NCI-H2196 (cell line): Measurements from ENCODE around the gene PDHX.
"Not testable (repeated sequence)": the region's sequence is repeated elsewhere in the genome, so short reads cannot be mapped to it uniquely, and the experiment has no call there.

Experiments used
- DNase-seq: peaks from one replicate; lab custom pipeline; 2025; ENCODE audit not compliant: unreplicated experiment; lab: John Stamatoyannopoulos, UW

PDHX gene

DNA sequence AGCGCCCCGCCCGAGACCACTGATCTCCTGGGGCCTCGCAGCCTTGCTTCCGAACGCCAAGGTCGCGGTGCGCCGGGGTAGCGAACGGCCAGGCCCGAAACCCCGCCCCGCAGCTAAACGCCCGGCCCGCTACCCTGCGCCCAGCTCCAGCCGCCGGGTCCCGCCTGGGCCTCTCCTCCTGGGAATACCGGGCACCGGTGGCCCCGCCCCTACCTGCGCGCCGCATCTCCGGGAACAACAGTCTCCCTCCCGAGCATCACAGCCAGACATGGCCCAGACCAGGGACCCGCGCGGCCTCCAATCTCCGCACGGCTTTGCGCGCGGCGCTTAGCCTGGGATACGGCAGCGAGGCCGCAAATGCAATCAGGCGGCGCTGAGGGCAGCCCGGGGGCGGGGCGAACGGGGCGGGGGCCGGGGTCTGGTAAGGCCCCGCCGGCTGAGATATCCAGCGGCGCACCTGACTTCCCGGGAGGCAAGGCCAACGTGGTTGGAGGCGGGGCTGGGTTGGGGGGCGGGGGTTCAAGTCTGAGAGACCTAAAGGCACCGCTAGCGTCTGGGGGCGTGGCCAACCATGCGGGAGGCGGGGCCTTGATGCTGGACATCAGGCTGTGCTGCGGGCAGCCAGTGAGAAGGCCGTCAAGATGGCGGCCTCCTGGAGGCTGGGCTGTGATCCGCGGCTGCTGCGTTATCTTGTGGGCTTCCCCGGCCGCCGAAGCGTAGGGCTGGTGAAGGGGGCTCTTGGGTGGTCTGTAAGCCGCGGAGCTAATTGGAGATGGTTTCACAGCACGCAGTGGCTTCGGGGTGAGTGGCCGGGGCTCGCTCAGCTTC is at the start of gene PDHX, which contains the start of gene APIP:
Gene PDHX, plus strand, starts transcription at position 604 of the 828 bp plus-strand sequence. Its CDS starts 38 bp downstream, at position 642.
Gene APIP, minus strand, starts transcription at position 365 of the 828 bp plus-strand sequence. Its CDS starts 95 bp downstream, at position 270.
- DNase-seq, result peak; percentile 99

DNA sequence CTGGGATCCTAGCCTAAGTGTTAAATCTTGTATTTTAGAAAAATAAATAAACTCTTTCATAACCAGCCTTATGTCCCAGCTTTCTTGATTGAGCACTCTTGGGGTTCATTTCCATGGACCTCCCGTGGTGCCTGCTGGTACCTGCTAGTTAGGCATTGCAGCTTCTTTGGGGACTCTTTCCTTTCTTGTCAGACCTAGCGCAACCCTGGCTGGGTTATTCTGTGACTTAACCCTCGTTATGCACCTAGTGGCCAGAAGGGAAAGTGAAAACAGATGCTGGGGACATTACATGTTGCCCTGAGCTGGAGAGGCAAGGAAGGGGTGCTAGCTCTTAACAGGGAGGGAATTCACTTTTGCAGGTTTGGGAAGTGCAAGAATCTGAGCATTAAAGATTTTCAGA is 47.0 kb upstream of the PDHX start:
- DNase-seq, result no peak

DNA sequence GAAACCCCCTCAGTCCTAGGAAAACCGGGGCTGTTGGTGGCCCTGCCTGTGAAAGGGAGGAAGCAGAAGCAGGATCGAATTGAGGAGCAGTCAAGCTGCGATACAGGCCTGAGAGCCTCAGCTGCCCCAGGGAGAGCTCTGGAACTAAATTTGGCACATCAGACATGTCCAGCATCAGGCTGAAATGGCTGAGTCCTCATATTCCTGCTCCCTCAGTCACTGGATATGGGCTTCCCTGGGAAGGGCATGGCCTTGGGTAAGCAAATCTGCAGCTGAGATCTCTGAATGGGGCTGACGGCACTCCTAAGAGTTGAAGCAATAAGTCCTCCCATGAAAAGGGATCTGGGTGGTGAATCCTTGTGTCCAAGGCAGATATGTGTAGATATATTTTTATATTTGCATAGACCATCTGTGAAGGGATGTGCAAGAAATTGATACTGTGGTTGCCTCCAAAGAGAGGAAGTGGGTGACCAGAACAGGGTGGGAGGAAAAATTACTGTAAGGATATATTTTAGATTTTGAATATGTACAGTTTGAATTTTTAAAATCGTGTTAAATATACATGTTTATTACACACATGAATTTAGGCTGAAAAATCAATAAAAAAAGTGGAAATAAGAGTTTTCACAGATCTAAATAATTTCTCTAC is 45.7 kb upstream of the PDHX start:
- no peak for DNase-seq

DNA sequence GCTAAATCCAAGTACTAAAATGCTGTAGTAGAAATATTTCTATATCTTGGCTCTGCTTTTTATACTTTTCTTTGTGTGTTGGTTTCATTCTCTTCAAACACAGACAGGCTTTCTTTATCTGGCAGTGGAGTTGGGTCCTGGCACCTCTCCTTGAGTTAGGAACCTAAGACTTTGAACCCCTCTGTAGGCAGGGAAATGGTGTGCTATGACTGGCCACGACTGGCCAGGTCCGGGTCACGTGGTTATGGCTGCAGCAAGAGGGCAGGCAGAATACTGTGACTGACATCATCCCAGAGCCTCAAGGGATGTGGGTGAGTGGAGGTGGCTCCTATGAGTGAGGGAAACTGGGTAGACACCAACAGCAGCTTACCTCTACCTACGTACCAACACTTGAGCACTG is 42.2 kb upstream of the PDHX start:
- no peak for DNase-seq

DNA sequence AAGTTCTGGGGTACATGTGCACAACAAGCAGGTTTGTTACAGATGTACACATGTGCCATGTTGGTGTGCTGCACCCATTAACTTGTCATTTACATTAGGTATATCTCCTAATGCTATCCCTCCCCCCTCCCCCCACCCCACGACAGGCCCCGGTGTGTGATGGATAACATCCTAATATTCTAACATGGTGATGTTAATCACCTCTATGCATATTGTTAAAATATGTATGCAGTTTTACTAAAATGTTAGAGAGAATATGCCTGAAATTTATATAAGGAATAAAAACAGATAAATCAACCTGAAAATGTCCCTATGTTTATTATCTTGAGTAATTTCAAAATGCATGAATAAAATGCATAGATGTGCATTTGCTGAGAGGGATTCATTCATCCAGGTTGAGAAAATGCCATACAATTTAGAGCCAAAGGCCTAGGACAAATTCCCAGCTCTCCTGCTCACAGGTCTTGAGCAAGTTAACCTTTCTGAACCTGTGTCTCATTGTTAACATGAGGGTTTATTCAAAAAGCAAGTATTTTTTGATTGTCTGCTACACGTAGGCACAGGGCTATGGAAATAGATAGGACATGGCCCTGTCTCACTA is 38.9 kb upstream of the PDHX start:
- no peak for DNase-seq

DNA sequence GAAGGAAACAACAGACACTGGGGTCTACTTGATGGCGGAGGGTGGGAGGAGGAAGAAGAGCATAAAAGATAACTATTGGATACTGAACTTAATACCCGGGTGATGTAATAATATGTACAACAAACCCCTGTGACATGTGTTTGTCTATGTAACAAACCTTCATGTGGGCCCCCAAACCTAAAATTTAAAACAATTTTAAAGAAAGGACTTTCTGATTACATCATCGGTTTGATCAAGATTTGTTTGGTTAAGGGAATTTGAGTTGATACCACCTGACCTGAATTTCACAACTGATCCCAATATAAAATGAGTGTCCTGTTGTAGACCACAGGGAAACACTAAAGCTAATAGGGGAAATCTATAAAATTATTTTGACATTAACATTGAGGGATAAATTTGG is 34.5 kb upstream of the PDHX start:
- DNase-seq, result no peak

DNA sequence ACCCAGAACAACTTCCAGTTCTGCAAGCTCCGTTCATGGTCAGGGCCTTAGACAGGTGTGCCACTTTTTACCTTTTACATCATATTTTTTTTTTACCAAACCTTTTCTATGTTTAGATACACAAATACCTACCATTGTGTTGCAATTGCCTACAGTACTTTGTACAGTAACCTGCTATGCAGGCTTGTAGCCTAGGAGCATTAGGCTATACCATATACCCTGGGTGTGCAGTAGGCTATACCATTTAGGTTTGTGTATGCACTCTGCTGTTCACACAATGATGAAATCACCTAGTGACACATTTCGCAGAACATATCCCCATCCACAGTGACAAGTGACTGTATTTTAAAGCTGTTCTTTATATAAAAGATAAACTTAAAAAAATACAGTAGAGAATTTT is 29.8 kb upstream of the PDHX start:
- no peak for DNase-seq

DNA sequence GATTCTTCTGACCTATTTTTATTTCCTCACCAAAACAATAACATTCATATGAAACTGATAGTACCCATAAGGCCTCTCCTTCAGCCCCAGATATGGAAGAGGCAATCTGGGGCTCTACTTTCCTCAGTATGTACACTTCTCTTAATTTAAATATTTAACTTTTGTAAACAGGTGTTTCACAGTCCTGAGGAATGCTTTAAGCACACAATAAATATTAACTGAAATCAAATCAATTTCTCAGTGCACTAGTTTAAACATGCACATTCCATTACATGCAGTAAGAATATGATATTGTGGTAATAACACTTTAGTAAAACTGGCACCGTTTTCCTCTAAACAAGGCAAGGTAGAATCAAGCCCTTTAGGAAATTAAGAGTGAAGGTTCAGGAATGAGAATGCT is 29.2 kb upstream of the PDHX start:
- DNase-seq, result no peak

DNA sequence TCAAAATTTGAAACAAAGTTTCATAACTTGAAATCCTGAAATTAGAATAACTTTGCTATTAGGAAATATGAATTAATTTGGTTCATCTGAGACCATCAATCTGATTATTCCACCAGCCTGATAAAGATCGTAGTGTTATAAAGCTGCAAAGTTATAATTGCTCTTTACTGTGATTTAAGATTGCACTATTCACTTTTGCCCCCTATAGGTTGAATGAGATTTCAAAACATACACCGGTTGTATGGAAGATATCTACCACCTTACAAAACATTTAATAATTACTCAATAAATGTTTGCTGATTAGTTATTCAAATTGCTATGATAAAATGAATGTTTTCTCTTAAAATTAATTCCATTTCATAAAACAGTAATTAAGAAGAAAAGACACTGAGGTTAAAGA is 26.3 kb upstream of the PDHX start:
- DNase-seq, result peak; percentile 14

DNA sequence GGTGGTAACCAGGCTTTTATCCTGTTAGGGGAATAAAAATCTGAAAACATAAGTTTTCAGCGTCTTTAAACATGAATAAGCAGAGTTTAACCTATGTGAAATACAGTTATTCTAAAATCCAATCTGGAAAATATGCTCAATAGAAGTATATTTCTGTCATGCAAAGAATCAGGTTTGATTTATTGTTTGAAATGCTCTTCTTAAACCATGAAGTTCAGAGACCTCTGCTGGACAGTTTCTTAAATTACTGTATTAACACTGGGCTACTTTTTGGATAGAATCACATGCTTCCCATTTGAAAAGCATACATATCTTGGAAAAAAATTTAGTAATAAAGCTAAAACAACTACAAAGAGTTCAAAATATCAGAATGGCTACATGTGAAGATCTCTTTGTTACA is 25.6 kb upstream of the PDHX start:
- DNase-seq, result peak; percentile 74

DNA sequence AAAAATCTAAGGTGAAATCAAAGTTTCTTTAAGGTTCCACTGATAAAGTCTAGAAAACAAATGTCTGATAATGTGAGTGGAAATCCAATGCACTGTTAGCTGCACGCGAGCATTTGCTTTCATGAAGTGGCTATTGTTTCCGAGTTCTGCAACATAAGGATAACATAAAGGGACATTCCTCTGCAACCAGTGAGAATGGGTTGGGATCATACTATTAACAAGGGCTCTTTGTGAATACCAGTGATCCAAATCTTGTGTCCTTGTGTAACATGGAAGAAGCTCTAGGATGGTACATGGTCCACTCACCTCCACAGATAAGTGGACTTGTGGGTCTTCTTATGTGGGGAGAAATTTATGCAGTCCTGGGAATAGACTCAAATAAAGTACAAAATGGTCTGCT is 24.8 kb upstream of the PDHX start:
- DNase-seq, result no peak

DNA sequence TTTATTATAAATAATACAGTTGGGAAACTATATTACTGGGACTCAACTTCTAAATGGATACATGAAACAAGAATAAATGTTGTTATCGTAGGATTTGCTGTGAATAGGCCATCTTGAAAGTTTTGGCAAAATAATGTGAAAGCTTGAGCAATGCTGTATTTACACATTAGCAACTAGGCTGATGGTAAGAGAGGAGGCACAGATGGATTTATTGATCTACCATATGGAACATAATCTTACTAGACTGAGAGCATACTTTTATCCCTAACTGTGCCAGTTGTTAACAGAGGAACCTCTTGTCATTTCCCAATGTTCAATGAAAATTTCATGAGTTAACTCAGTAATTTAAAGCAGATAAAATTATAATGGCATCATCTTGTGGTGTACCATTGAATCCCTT is 23.0 kb upstream of the PDHX start:
- no peak for DNase-seq

DNA sequence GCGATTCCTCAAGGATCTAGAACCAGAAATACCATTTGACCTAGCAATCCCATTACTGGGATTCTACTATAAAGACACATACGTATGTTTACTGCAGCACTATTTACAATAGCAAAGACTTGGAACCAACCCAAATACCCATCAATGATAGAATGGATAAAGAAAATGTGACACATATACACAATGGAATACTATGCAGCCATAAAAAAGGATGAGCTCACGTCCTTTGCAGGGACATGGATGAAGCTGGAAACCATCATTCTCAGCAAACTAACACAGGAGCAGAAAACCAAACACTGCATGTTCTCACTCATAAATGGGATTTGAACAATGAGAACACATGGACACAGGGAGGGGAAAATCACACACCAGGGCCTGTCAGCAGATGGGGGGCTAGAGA is 20.2 kb upstream of the PDHX start:
- DNase-seq, result not testable (repeated sequence)

DNA sequence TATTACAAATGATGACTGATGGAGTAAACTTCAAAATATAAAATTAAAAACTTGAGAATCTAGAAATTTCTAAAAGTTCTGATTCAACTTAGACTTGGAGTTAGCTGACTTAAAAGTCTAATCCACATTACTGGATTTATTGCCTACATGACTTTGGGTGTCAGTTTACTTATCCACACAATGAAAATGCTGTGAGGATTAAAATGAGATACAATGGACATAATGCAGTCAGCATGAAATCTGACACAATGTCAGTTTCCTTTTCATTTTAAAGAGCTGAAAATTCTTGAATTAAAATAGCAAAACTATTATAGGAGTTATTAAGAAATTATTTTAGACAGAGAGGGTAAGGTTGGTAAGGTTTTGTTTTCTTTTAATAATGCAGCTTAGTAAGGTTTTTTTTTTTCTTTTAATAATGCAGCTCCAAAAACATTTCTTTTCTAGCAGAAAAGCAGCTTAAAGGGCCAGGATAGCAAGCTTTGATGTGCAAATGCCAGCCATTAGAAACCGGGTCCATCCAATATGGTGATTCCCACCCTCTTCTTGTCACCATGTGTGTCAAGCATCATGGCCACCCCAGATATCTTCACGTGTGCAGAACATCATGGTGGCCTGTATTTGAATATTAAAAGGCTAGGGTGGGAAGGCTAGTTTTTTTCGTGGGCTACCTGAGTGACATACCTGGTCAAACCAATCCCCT is 19.1 kb upstream of the PDHX start:
- DNase-seq, result no peak

DNA sequence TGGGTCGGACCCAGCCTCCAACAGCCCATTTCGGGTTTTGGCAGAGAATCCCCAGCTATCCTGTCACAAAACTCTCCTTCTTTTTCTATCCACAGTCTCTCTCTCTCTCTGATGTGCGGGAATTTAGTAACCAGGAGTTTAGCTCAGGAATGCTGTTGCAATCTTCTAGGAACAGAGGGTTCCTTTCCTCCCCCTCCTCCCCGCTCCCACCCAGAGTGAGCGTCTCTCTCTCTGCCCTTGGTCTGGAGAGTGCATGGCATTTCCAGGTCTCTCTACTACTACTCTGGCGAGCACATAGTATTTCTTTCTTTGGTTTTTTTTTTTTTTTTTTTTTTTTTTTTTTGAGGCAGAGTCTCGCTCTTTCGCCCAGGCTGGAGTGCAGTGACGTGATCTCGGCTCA is 17.9 kb upstream of the PDHX start:
- DNase-seq, result no peak

DNA sequence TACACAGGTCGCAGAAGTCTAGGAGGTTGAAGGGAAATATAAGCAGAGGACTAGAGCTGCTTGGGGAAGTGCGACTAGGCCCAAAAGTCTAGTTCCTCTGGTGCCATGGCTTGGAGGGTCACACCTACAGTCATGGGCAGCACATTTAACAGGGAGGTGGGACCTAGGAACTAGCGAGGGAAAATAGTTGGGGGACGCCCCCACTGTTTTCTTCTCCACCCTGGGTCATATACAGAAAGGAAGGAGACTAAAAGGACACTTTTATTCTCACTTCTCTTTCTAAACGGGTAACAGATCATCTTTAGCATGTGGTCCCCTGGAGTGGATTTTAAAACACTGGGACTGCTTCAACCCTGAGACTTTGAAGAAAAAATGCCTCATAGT is 16.8 kb upstream of the PDHX start:
- DNase-seq, result no peak

DNA sequence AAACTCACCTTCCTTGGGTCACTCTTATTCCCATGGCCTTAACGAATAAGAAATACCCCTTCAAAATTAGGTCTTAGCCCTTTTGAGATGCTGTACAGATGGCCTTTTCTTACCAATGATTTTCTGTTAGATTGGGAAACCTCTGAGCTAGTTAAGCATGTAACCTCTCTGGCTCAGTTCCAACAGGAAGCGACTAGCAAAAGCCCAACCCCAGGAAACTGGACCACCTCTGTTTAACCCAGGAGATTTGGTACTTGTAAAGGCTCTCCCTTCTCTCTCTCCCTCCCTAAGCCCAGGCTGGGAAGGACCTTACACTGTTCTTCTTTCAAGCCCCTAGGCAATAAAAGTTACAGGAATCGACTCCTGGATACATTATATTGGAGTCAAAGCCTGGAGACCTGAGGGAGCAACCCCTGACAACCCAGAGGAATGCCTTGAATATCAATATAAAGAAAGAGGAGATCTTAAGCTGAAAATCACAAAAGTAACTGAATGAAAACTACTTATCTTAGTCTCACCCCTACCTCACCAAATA is 11.9 kb upstream of the PDHX start:
- peak; percentile 37 for DNase-seq

DNA sequence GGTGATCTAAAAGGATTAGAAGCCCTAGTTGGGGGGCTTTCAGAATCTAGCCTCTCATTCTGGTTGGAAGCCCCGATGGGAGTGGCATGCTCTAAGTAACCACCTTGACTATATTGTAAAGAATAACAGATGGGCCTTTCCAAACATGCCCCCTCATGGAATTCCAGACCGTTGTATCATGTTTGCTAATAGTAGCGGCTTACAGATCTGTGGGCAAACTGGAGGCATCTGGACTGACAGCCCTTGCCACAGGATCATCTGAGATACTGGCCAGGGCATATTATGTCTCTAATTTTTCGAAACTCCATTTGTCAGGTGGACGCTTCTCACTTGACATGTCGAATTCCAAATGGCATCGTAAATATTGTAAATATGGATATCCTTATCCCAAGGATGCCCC is 10.8 kb upstream of the PDHX start:
- no peak for DNase-seq

DNA sequence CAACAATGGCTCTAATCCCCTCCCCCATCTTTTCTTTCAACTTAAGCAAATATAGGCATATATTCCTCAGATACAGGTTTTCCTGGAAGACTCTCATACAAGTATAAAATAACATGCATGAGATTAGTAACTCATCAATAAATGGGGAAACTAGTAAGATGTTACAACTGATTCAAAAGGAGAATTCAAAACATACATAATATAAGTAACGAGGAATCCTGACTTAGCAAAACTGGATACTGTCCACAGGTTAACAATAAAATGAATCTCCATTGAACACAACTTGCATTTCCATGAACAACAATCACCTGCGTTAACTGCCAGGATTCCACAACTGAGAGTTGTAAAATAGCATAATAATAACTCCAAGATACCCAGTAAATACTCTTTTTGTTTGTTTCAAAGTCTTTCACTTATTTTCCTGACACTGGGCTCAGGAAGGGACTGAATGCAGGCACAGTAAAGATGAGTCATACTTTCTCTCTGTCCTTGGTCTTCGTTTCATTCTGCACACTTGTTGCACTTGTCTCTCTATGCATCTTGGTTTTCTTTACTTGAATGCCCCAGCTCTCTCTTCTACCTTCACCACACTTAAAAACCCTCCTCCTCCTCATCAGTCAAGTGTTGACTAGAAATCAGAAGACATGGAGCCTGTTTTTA is 8.4 kb upstream of the PDHX start:
- no peak for DNase-seq

DNA sequence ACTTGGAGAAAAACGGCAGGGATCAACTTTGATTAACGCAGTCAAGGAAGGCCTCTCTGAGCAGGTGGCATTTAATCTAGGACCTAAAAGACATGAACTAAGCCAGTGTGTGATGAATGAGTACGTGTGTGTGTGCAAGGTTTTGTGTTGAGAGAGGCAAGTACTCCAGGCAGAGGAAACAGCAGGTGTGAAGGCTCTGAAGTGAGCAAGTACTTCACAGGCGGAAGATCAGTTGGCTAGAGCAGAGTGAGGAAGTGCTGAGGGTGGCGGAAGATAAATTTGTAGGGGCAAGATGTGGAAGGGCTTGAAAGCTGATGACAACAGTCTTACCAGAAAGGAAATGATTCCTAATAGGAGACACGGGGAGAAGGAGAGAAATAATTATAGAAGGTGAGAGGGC is 7.0 kb upstream of the PDHX start:
- DNase-seq, result no peak

DNA sequence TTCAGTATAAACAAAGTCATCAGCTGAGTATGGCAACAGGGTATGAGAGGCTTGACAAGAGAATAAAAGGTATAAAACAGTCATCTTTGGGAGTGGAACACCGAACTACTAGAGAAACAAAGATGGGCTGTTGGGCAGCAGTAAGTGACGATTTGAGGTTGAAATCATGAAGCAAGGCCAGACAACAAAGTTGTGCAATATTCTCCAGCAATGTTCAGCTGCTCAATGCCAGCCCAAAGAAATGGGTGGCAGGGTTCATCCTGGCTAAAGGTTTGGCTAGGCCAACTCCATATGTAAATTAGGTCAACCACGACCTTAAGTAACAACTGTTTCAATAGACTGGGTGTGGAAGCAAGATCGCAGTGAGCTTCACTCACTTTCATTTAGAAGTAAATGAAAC is 6.5 kb upstream of the PDHX start:
- no peak for DNase-seq
